H1 (cell line): ENCODE results near the gene THRB. TPM values are rescaled to one million over a fixed set of nuclear protein-coding genes. Genes with fewer than 3 reads are reported as not detected.

Source experiments
- CTCF ChIA-PET: fragments of 300-600 bp; sonication (Branson Sonifier 250); formaldehyde crosslinking; loops from one replicate; lab custom pipeline; 2021; ENCODE audit not compliant: partially characterized antibody; lab: Charles Lee
- POLR2A ChIA-PET: fragments of 300-600 bp; sonication (Branson Sonifier 250); formaldehyde crosslinking; loops from one replicate; lab custom pipeline; 2021; ENCODE audit warnings: inconsistent platforms; ENCODE audit not compliant: partially characterized antibody; lab: Charles Lee
- DNase-seq, 2 experiments: peaks; one replicate each; pipeline versions ENCODE4 v3.0.0 to v3.0.0-alpha.2; 2010 to 2022; ENCODE audit warnings: low spot score in 2 of 2, low read depth in 1 of 2, mixed read lengths in 1 of 2
- FAIRE-seq: peaks from 2 replicates; lab custom pipeline; 2011; peaks lifted over from hg19 to GRCh38; lab: Jason Lieb, UNC
- H2AFZ ChIP-seq: 2 replicates; pipeline ENCODE4 v1.8.1; 2012; ENCODE audit warnings: low read length, inconsistent platforms
- H2AK5ac ChIP-seq: 2 replicates; pipeline ENCODE4 v1.6.1; 2013; ENCODE audit warnings: low read depth, low read length
- H2BK120ac ChIP-seq: replicated peaks from 2 replicates; pipeline ENCODE3; 2013; ENCODE audit warnings: low read depth, low read length, inconsistent platforms
- H2BK12ac ChIP-seq: 2 replicates; pipeline ENCODE4 v1.6.1; 2013; ENCODE audit warnings: low read depth, low read length
- H2BK15ac ChIP-seq: 2 replicates; pipeline ENCODE4 v1.6.1; 2013; ENCODE audit warnings: low read length
- H2BK20ac ChIP-seq: 2 replicates; pipeline ENCODE4 v1.6.1; 2013; ENCODE audit warnings: low read length
- H2BK5ac ChIP-seq: 2 replicates; pipeline ENCODE4 v1.6.1; 2013; ENCODE audit warnings: low read depth, low read length
- H3K14ac ChIP-seq: 2 replicates; pipeline ENCODE4 v1.6.1; 2013; ENCODE audit warnings: inconsistent platforms; ENCODE audit not compliant: insufficient read length
- H3K18ac ChIP-seq: 2 replicates; pipeline ENCODE4 v1.6.1; 2013; ENCODE audit warnings: low read length; ENCODE audit errors: extremely low read depth
- H3K23ac ChIP-seq: 2 replicates; pipeline ENCODE4 v1.6.1; 2013; ENCODE audit warnings: inconsistent platforms; ENCODE audit not compliant: insufficient read length
- H3K23me2 ChIP-seq: 2 replicates; pipeline ENCODE4 v1.6.1; 2013; ENCODE audit warnings: low read depth, low read length
- H3K27ac ChIP-seq: 2 replicates; pipeline ENCODE4 v1.6.1; 2011; ENCODE audit warnings: low read depth, low read length, inconsistent platforms
- H3K27me3 ChIP-seq, 4 experiments: replicated peaks in 1 of 4; 1 replicate in 1 of 4; 2 replicates in 3 of 4; pipeline versions ENCODE4 v1.6.1 to v1.8.1; 2011 to 2013; ENCODE audit warnings: low read length in 3 of 4, mild to moderate bottlenecking in 3 of 4, inconsistent platforms in 2 of 4, mixed read lengths in 2 of 4, moderate library complexity in 1 of 4; ENCODE audit not compliant: control insufficient read depth in 3 of 4, insufficient read depth in 3 of 4; ENCODE audit errors: extremely low read depth in 1 of 4
- H3K36me3 ChIP-seq, 4 experiments: 2 replicates each; pipeline versions ENCODE4 v1.6.1 to v1.8.1; 2011 to 2013; ENCODE audit warnings: mild to moderate bottlenecking in 4 of 4, low read length in 3 of 4, moderate library complexity in 2 of 4, control low read depth in 1 of 4, inconsistent platforms in 1 of 4; ENCODE audit not compliant: insufficient read depth in 4 of 4, control insufficient read depth in 2 of 4
- H3K4ac ChIP-seq: replicated peaks from 2 replicates; pipeline ENCODE3; 2013; ENCODE audit warnings: low read length, low read depth, mixed read lengths, inconsistent platforms; ENCODE audit not compliant: insufficient read length
- H3K4me1 ChIP-seq, 4 experiments: replicated peaks in 1 of 4; 1 replicate in 1 of 4; 2 replicates in 3 of 4; pipeline versions ENCODE4 v1.6.1 to v1.8.1; 2011 to 2013; ENCODE audit warnings: low read length in 3 of 4, inconsistent platforms in 2 of 4, mixed read lengths in 1 of 4; ENCODE audit not compliant: insufficient read depth in 4 of 4, control insufficient read depth in 3 of 4
- H3K4me2 ChIP-seq, 2 experiments: 2 replicates each; pipeline versions ENCODE4 v1.6.1 to v1.8.1; 2011 to 2013; ENCODE audit warnings: low read depth in 2 of 2, low read length in 2 of 2, control low read depth in 1 of 2, inconsistent platforms in 1 of 2, mild to moderate bottlenecking in 1 of 2; ENCODE audit not compliant: insufficient read depth in 1 of 2
- H3K4me3 ChIP-seq, 4 experiments: fragments of 200-600, 300-600 bp in 1 of 4; sonication (generic), shearing (Covaris generic), sonication (Bioruptor Twin) in 1 of 4; 2 replicates each; pipeline versions ENCODE4 v1.5.1 to v1.8.1; 2011 to 2016; ENCODE audit warnings: low read length in 4 of 4, low read depth in 3 of 4, control low read depth in 2 of 4, inconsistent platforms in 2 of 4, mild to moderate bottlenecking in 2 of 4, mixed read lengths in 1 of 4, moderate library complexity in 1 of 4; ENCODE audit not compliant: insufficient read depth in 2 of 4; ENCODE audit errors: extremely low read depth in 1 of 4
- H3K56ac ChIP-seq: replicated peaks from 2 replicates; pipeline ENCODE3; 2013; ENCODE audit warnings: low read depth, mild to moderate bottlenecking, mixed read lengths, low read length, inconsistent platforms; ENCODE audit not compliant: insufficient read length
- H3K79me1 ChIP-seq: 2 replicates; pipeline ENCODE4 v1.6.1; 2013; ENCODE audit warnings: low read depth, low read length, control low read depth
- H3K79me2 ChIP-seq, 2 experiments: 2 replicates each; pipeline versions ENCODE4 v1.6.1 to v1.8.1; 2012 to 2013; ENCODE audit warnings: low read length in 2 of 2, mild to moderate bottlenecking in 2 of 2, inconsistent platforms in 1 of 2; ENCODE audit not compliant: insufficient read depth in 2 of 2, control insufficient read depth in 1 of 2
- H3K9ac ChIP-seq, 4 experiments: replicated peaks in 1 of 4; 1 replicate in 1 of 4; 2 replicates in 3 of 4; pipeline versions ENCODE4 v1.6.1 to v1.8.1; 2011 to 2013; ENCODE audit warnings: low read depth in 3 of 4, low read length in 3 of 4, control low read depth in 2 of 4, mild to moderate bottlenecking in 2 of 4, moderate library complexity in 2 of 4, inconsistent platforms in 1 of 4; ENCODE audit errors: extremely low read depth in 1 of 4
- H3K9me3 ChIP-seq, 2 experiments: 2 replicates each; pipeline versions ENCODE4 v1.6.1 to v1.8.1; 2012 to 2013; ENCODE audit warnings: mild to moderate bottlenecking in 2 of 2, moderate library complexity in 2 of 2, control low read depth in 1 of 2, inconsistent platforms in 1 of 2, low read depth in 1 of 2, low read length in 1 of 2, mixed read lengths in 1 of 2; ENCODE audit not compliant: insufficient read depth in 2 of 2
- H4K20me1 ChIP-seq, 2 experiments: replicated peaks in 1 of 2; 2 replicates each; pipeline versions ENCODE3 to v1.8.1; 2011 to 2013; ENCODE audit warnings: inconsistent platforms in 2 of 2, low read length in 2 of 2, mild to moderate bottlenecking in 1 of 2; ENCODE audit not compliant: insufficient read depth in 2 of 2, control insufficient read depth in 1 of 2
- H4K5ac ChIP-seq: 2 replicates; pipeline ENCODE4 v1.6.1; 2013; ENCODE audit warnings: low read length, low read depth, mixed read lengths, inconsistent platforms; ENCODE audit not compliant: insufficient read length
- H4K8ac ChIP-seq: 2 replicates; pipeline ENCODE4 v1.8.0; 2013; ENCODE audit warnings: mild to moderate bottlenecking, moderate library complexity, low read length, inconsistent platforms; ENCODE audit not compliant: insufficient read depth; ENCODE audit errors: extremely low read depth
- H4K91ac ChIP-seq: replicated peaks from 2 replicates; pipeline ENCODE3; 2013; ENCODE audit warnings: low read length, mixed read lengths, inconsistent platforms; ENCODE audit not compliant: insufficient read length
- KDM4A ChIP-seq: IDR thresholded peaks from one replicate; pipeline ENCODE4 v1.7.1; 2012; ENCODE audit warnings: low read depth, mild to moderate bottlenecking, moderate library complexity, low read length, inconsistent platforms; ENCODE audit not compliant: severe bottlenecking
- YY1 ChIP-seq: IDR thresholded peaks from 2 replicates; pipeline ENCODE4 v1.6.1; 2011; ENCODE audit warnings: low read depth, mild to moderate bottlenecking, low read length
- WGBS, 2 experiments: shearing (Covaris generic) in 1 of 2; methylation state at CpG; one replicate each; pipeline versions ENCODE4 v1.1.6 to v1.1.7; 2013 to 2015; ENCODE audit warnings: low lambda C conversion rate in 2 of 2, mixed read lengths in 2 of 2, inconsistent platforms in 1 of 2, low coverage in 1 of 2, missing lambda C conversion rate in 1 of 2; ENCODE audit not compliant: insufficient replicate concordance in 2 of 2, insufficient coverage in 1 of 2, insufficient read length in 1 of 2; ENCODE audit errors: extremely low coverage in 1 of 2, missing lambda C conversion rate in 1 of 2; 5-methylcytosine and 5-hydroxymethylcytosine counted together
- polyA plus RNA-seq, 7 experiments: library from polyadenylated mRNA; depleted of rRNA in 3 of 7; stranded (reverse) in 5 of 7; unstranded in 2 of 7; fragments of >200 nt in 5 of 7; fragments of 200-250 nt in 2 of 7; gene quantifications; 1 replicate in 5 of 7; 2 replicates in 1 of 7; 4 replicates in 1 of 7; pipeline versions ENCODE4 v1.2.1 to v1.2.3, GENCODE V29; 2011 to 2013; ENCODE audit warnings: missing spikeins in 2 of 7, mixed read lengths in 2 of 7
- total RNA-seq: library from RNA; stranded (reverse); fragmentation: NEBNext Ultra II Directional; extraction: Animal tissue kit (Norgen Biotek cat#: 25700); gene quantifications from 2 replicates; pipeline ENCODE4 v1.2.1, GENCODE V29; 2021

Gene THRB
- total and polyA plus RNA-seq, 2 of the 8 experiments (the other 6 are each of a cell fraction or from before 2014, with no cell fraction given), result 0.98 to 3.9 TPM

GRCh38 chr3:24294150-24294549 is 200.5 kb downstream of the THRB start:
- H3K4me1 ChIP-seq, result no peaks in the 10 kb centered on the region
- H3K27ac ChIP-seq, result no peak overlapping the region
- H4K91ac ChIP-seq, result no peak overlapping the region
- no peaks in the 10 kb centered on the region for H3K23me2 ChIP-seq
- no peaks in the 10 kb centered on the region; a peak in 1 of 8 replicates for H3K36me3 ChIP-seq
- no peaks in the 10 kb centered on the region for H3K9me3 ChIP-seq
- WGBS, 2 experiments, result 98% methylated on average over 2 of the region's 2 CpGs; no CpG with 5 or more reads in 1 of the 2 experiments
- no peaks in the 10 kb centered on the region for H4K20me1 ChIP-seq
- H3K4me3 ChIP-seq, result no peak overlapping the region
- no peak overlapping the region for H3K18ac ChIP-seq
- TF ChIP-seq YY1 (no peak), KDM4A (no peak)
- H3K4ac ChIP-seq, result no peak overlapping the region
- H3K9ac ChIP-seq, result no peak overlapping the region
- no peak overlapping the region for H2BK20ac ChIP-seq
- FAIRE-seq (no peak), DNase-seq (no peak)
- ChIA-PET POLR2A (interaction anchor here (0.6 kb wide), 1 partner anchor 318 kb away, joined by 3 read pairs; no protein-coding TSS in a partner anchor), CTCF (no interaction called here)
- H3K23ac ChIP-seq, result no peak overlapping the region
- no peak overlapping the region for H2AFZ ChIP-seq
- no peak overlapping the region for H3K14ac ChIP-seq
- no peak overlapping the region for H2BK120ac ChIP-seq
- no peak overlapping the region for H2BK15ac ChIP-seq
- H4K8ac ChIP-seq, result no peak overlapping the region
- no peaks in the 10 kb centered on the region for H3K79me1 ChIP-seq
- H2BK5ac ChIP-seq, result no peak overlapping the region
- H3K56ac ChIP-seq, result no peak overlapping the region
- no peak overlapping the region for H4K5ac ChIP-seq
- H3K79me2 ChIP-seq, result no peaks in the 10 kb centered on the region
- no peak overlapping the region for H3K4me2 ChIP-seq
- H2BK12ac ChIP-seq, result no peak overlapping the region
- no peak overlapping the region for H2AK5ac ChIP-seq
- H3K27me3 ChIP-seq, result no peaks in the 10 kb centered on the region
